ENCODE results near the gene TRAF4. TPM values are rescaled to one million over a fixed set of nuclear protein-coding genes. Genes with fewer than 3 reads are reported as not detected.
"Not testable (repeated sequence)": the region's sequence is repeated elsewhere in the genome, so short reads cannot be mapped to it uniquely, and the experiment has no call there.

The TRAF4 gene
- total RNA-seq, 4 donors from 2014 or later, result 4.6 to 12.6 (median 10.6) TPM

DNA sequence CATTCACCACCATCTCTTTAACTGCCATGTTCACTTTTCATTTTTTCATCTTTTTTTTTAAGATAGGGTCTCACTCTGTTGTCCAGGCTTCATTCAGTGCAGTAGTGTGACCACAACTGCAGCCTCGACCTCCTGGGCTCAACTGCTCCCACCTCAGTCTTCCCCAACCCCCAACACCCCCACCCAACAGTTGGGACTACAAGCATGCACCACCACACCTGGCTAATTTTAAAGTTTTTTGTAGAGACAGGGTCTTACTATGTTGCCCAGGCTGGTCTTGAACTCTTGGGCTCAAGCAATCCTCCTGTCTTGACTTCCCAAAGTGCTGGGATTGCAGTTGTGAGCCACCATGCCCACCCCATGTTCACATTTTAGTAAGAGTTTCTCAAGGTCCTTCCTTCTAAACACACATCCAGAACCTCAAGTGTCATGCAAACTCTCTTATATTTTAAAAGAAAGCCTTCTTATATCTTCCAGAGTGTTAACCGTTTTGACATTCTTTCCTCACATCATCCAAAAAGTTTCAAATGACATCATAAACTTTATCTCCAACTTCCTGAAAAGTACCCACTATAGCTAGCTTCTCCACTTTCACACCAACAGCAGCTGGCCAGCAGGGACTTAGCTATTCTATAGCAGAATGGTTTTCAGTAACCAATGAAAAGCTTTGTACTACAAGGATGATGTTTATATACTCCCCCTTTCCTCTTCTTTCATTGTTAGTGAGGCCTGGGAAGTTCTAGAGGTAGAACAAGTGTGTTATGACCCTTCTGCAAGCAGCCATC is 49.3 kb downstream of the TRAF4 start:
- TF ChIP-seq CTCF (IDR thresholded peaks at IDR 0.05) (no peak), EP300 (IDR thresholded peaks at IDR 0.05) (no peak), POLR2A (IDR thresholded peaks at IDR 0.05; ENCODE audit: low read depth) (no peak), POLR2AphosphoS5 (IDR thresholded peaks at IDR 0.05) (no peak)
- no peak overlapping the region for H3K4me3 ChIP-seq
- H3K9me3 ChIP-seq, result no peaks in the 10 kb centered on the region
- H3K4me1 ChIP-seq, result peaks cover 0 to 30% (median 10%) of the 10 kb centered on the region in 4 donors
- no peak for DNase-seq (ENCODE audit: extremely low spot score)
- intact Hi-C loops (cut with DNase I), result no loop called here
- WGBS, result 75% methylated on average over 2 of the region's 2 CpGs
- H3K36me3 ChIP-seq, result peaks cover 0 to 5% (median 0%) of the 10 kb centered on the region in 4 donors
- H3K27me3 ChIP-seq, result no peaks in the 10 kb centered on the region
- H3K27ac ChIP-seq (replicated peaks in 1 of 4), result no peak overlapping the region

DNA sequence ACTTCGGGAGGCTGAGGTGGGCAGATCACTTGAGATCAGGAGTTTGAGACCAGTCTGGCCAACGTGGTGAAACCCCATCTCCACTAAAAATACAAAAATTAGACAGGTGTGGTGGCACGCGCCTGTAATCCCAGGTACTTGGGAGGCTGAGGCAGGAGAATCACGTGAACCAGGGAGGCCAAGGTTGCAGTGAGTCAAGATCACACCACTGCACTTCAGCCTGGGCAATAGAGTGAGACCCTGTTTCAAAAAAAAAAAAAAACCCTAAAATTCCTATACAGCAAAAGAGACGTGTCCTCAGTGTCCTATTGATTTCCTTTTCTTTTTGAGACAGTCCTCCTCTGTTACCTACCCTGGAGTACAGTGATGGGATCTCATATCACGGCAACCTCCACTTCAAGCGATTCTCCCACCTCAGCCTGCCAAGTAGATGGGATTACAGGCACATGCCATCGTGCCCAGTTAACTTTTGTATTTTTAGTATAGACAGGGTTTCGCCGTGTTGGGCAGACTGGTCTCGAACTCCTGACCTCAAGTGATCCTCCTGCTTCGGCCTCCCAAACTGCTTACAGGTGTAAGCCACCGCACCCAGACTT is 51.1 kb downstream of the TRAF4 start:
- intact Hi-C loops (cut with DNase I); H3K9me3 ChIP-seq; H3K4me3 ChIP-seq; H3K27me3 ChIP-seq; DNase-seq (ENCODE audit: extremely low spot score); H3K36me3 ChIP-seq; H3K27ac ChIP-seq (replicated peaks in 1 of 4): not testable (repeated sequence)
- peaks cover 0 to 26% (median 10%) of the 10 kb centered on the region in 4 donors for H3K4me1 ChIP-seq
- WGBS, result 93% methylated on average over 14 of the region's 14 CpGs

GRCh38 chr17:28796062-28796461 is 52.3 kb downstream of the TRAF4 start:
- Histone ChIP-seq H3K4me1 (peaks cover 0 to 22% (median 10%) of the 10 kb centered on the region in 4 donors), H3K9me3 (no peaks in the 10 kb centered on the region), H3K4me3 (no peak overlapping the region), H3K36me3 (peaks cover 0 to 6% (median 0%) of the 10 kb centered on the region in 4 donors), H3K27ac (replicated peaks in 1 of 4) (no peak overlapping the region), H3K27me3 (no peaks in the 10 kb centered on the region)
- TF ChIP-seq CTCF (IDR thresholded peaks at IDR 0.05) (no peak), POLR2A (IDR thresholded peaks at IDR 0.05; ENCODE audit: low read depth) (no peak), POLR2AphosphoS5 (IDR thresholded peaks at IDR 0.05) (no peak), EP300 (IDR thresholded peaks at IDR 0.05) (no peak)
- DNase-seq (ENCODE audit: extremely low spot score), result no peak
- 65% methylated on average over 2 of the region's 2 CpGs for WGBS
- intact Hi-C loops (cut with DNase I), result no loop called here

Small RNAs within 50 kb of the gene (small RNA-seq; reads per million reads assigned to genes)
- 0 reads per million in 3 donors for gene SNORD42A
- 0 reads per million in 3 donors for gene SNORD42B
- 0 reads per million in 3 donors for gene SNORD4A
- 0 reads per million in 3 donors for gene SNORD4B

Other genes starting within 250 kb of the TRAF4 start
- gene FOXN1, start 237.7 kb upstream of the TRAF4 start, total RNA-seq, result not detected
- gene UNC119, start 191.4 kb upstream of the TRAF4 start, total RNA-seq, result 10 to 100 TPM; 16.1 to 36.3 (median 23.2) TPM
- gene PIGS, start 172.5 kb upstream of the TRAF4 start, total RNA-seq, result 10 to 100 TPM; 41.9 to 55.5 (median 47.2) TPM
- gene ALDOC, start 167.1 kb upstream of the TRAF4 start, total RNA-seq, result 10 to 100 TPM; 21.6 to 49.5 (median 27.5) TPM
- 1 to 10 TPM in 1 of 4 donors, under 1 TPM in 3; 0.83 to 1.7 (median 0.97) TPM for gene SPAG5, start 145.0 kb upstream of the TRAF4 start, total RNA-seq
- 1 to 10 TPM; 2.3 to 4.2 (median 4.1) TPM for gene RSKR, start 129.8 kb upstream of the TRAF4 start, total RNA-seq
- 100 to 1,000 TPM in 2 of 4 donors, 10 to 100 TPM in 2; 90.0 to 127 (median 98.2) TPM for gene BLTP2, start 98.9 kb upstream of the TRAF4 start, total RNA-seq
- gene SDF2, start 82.1 kb upstream of the TRAF4 start, total RNA-seq, result 10 to 100 TPM; 39.1 to 46.7 (median 42.6) TPM
- 10 to 100 TPM; 57.3 to 84.4 (median 71.1) TPM for gene SUPT6H, start 81.8 kb upstream of the TRAF4 start, total RNA-seq
- gene PROCA1, start 32.1 kb upstream of the TRAF4 start, total RNA-seq, result 1 to 10 TPM in 1 of 4 donors, under 1 TPM in 3; 0.50 to 2.1 (median 0.85) TPM
- 100 to 1,000 TPM; 147 to 216 (median 202) TPM for gene RAB34, start 26.1 kb upstream of the TRAF4 start, total RNA-seq
- gene RPL23A, start 24.0 kb upstream of the TRAF4 start, total RNA-seq, result 100 to 1,000 TPM; 378 to 728 (median 558) TPM
- 1 to 10 TPM in 3 of 4 donors, not detected in 1; 1.0 to 1.5 (median 1.3) TPM for gene TLCD1, start 17.8 kb upstream of the TRAF4 start, total RNA-seq
- 1 to 10 TPM in 3 of 4 donors, under 1 TPM in 1; 0.83 to 2.1 (median 1.6) TPM for gene NEK8, start 15.2 kb upstream of the TRAF4 start, total RNA-seq
- gene FAM222B, start 98.8 kb downstream of the TRAF4 start, total RNA-seq, result 10 to 100 TPM; 15.9 to 48.1 (median 30.3) TPM
- 10 to 100 TPM; 24.5 to 38.0 (median 27.7) TPM for gene ERAL1, start 111.0 kb downstream of the TRAF4 start, total RNA-seq
- 10 to 100 TPM; 60.2 to 94.8 (median 86.0) TPM for gene FLOT2, start 153.7 kb downstream of the TRAF4 start, total RNA-seq
- 10 to 100 TPM in 1 of 4 donors, 1 to 10 TPM in 3; 3.7 to 14.2 (median 5.9) TPM for gene DHRS13, start 159.1 kb downstream of the TRAF4 start, total RNA-seq
- gene PHF12, start 207.5 kb downstream of the TRAF4 start, total RNA-seq, result 10 to 100 TPM; 27.8 to 44.5 (median 36.7) TPM